Natural killer cell (primary cell): ENCODE measurements around the gene FADD. TPM values are rescaled to one million over a fixed set of nuclear protein-coding genes. Genes with fewer than 3 reads are reported as not detected.

Source experiments
- ATAC-seq, 3 donors: fragments of 150-1000 bp in 2 of 3; fragments of 200-7000 bp in 1 of 3; cut with Tn5 transposase; 1 replicate in 1 of 3; 2 replicates in 2 of 3; pipeline ENCODE4 v1.10.0; 2021; ENCODE audit warnings: mild to moderate bottlenecking in 2 of 3, moderate library complexity in 2 of 3
- DNase-seq, 2 donors: peaks; one replicate each; pipeline versions ENCODE4 v3.0.0 to v3.0.0-alpha.2; 2013 to 2021; ENCODE audit warnings: mixed read lengths in 1 of 2
- H3K27ac ChIP-seq: one replicate; pipeline ENCODE4 v1.5.1; 2013; ENCODE audit warnings: mild to moderate bottlenecking, low read length
- H3K27me3 ChIP-seq: one replicate; pipeline ENCODE4 v1.6.1; 2013; ENCODE audit warnings: low read length; ENCODE audit not compliant: control insufficient read depth, insufficient read depth
- H3K36me3 ChIP-seq: one replicate; pipeline ENCODE4 v1.6.1; 2013; ENCODE audit warnings: low read length; ENCODE audit not compliant: control insufficient read depth, insufficient read depth
- H3K4me1 ChIP-seq: one replicate; pipeline ENCODE4 v1.6.1; 2013; ENCODE audit warnings: low read length; ENCODE audit not compliant: control insufficient read depth, insufficient read depth
- H3K4me3 ChIP-seq: one replicate; pipeline ENCODE4 v1.5.1; 2013; ENCODE audit warnings: low read length
- H3K9me3 ChIP-seq: one replicate; pipeline ENCODE4 v1.6.1; 2013; ENCODE audit warnings: low read length; ENCODE audit not compliant: control insufficient read depth, insufficient read depth
- H3K27ac Mint-ChIP-seq, 2 donors: one replicate each; pipeline ENCODE4 v1.8.0; 2022; ENCODE audit warnings: mild to moderate bottlenecking in 2 of 2, mixed read lengths in 2 of 2, moderate library complexity in 1 of 2
- H3K27me3 Mint-ChIP-seq, 2 donors: one replicate each; pipeline ENCODE4 v1.8.0; 2022; ENCODE audit warnings: low read depth in 2 of 2, mixed read lengths in 2 of 2
- H3K36me3 Mint-ChIP-seq: one replicate; pipeline ENCODE4 v1.8.0; 2022; ENCODE audit warnings: mixed read lengths
- H3K4me1 Mint-ChIP-seq, 2 donors: one replicate each; pipeline ENCODE4 v1.8.0; 2022; ENCODE audit warnings: mixed read lengths in 2 of 2
- H3K4me3 Mint-ChIP-seq: one replicate; pipeline ENCODE4 v1.8.0; 2022; ENCODE audit warnings: mild to moderate bottlenecking, moderate library complexity, mixed read lengths
- H3K9me3 Mint-ChIP-seq, 2 donors: one replicate each; pipeline ENCODE4 v1.8.0; 2022; ENCODE audit warnings: mixed read lengths in 2 of 2
- WGBS: methylation state at CpG from one replicate; pipeline ENCODE4 v1.1.7; 2013; ENCODE audit warnings: missing lambda C conversion rate; ENCODE audit not compliant: insufficient coverage; 5-methylcytosine and 5-hydroxymethylcytosine counted together
- intact Hi-C: fragments of 100-400 bp; cut with micrococcal nuclease; formaldehyde crosslinking; loops from one replicate; pipeline ENCODE4 v1.14.2; 2022
- total RNA-seq, 4 donors: library from RNA; stranded (reverse); fragments of 120-200 nt in 1 of 4; gene quantifications; one replicate each; pipeline versions ENCODE4 v1.2.3 to v1.2.4, GENCODE V29; 2013 to 2022
- TF ChIP-seq, protein P1 (sequence below): fragments of 200-600 bp; IDR thresholded peaks from one replicate; pipeline ENCODE4 v1.8.0; 2022; ENCODE audit warnings: antibody characterized with exemption

FADD gene
- total RNA-seq, 3 donors from 2014 or later (not counting 1 experiment from before 2014, with no cell fraction given) = 7.8 to 9.2 (median 9.0) TPM

- H3K9me3 ChIP-seq = no peaks in the 10 kb centered on the region
- H3K36me3 ChIP-seq = peaks cover 32% of the 10 kb centered on the region
- Mint-ChIP-seq H3K36me3 (no peaks in the 10 kb centered on the region), H3K27me3 (no peaks in the 10 kb centered on the region), H3K27ac (peak overlapping the region; percentile 92 to 95), H3K9me3 (no peaks in the 10 kb centered on the region), H3K4me3 (peak overlapping the region; percentile 96), H3K4me1 (peaks cover 35 to 63% of the 10 kb centered on the region in 2 donors)
- no peak for DNase-seq
- no peaks in the 10 kb centered on the region for H3K27me3 ChIP-seq
- H3K4me3 ChIP-seq = no peak overlapping the region
- H3K27ac ChIP-seq = no peak overlapping the region
- 92% methylated on average over 12 of the region's 12 CpGs for whole genome bisulfite sequencing
- TF ChIP-seq, protein P1, sequence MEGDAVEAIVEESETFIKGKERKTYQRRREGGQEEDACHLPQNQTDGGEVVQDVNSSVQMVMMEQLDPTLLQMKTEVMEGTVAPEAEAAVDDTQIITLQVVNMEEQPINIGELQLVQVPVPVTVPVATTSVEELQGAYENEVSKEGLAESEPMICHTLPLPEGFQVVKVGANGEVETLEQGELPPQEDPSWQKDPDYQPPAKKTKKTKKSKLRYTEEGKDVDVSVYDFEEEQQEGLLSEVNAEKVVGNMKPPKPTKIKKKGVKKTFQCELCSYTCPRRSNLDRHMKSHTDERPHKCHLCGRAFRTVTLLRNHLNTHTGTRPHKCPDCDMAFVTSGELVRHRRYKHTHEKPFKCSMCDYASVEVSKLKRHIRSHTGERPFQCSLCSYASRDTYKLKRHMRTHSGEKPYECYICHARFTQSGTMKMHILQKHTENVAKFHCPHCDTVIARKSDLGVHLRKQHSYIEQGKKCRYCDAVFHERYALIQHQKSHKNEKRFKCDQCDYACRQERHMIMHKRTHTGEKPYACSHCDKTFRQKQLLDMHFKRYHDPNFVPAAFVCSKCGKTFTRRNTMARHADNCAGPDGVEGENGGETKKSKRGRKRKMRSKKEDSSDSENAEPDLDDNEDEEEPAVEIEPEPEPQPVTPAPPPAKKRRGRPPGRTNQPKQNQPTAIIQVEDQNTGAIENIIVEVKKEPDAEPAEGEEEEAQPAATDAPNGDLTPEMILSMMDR = no peak
- peaks cover 38% of the 10 kb centered on the region for H3K4me1 ChIP-seq
- intact Hi-C loops = no loop called here
- ATAC-seq = no peak
Observed at GRCh38 chr11:70205049-70205725, 2.1 kb downstream of the FADD start.

DNA sequence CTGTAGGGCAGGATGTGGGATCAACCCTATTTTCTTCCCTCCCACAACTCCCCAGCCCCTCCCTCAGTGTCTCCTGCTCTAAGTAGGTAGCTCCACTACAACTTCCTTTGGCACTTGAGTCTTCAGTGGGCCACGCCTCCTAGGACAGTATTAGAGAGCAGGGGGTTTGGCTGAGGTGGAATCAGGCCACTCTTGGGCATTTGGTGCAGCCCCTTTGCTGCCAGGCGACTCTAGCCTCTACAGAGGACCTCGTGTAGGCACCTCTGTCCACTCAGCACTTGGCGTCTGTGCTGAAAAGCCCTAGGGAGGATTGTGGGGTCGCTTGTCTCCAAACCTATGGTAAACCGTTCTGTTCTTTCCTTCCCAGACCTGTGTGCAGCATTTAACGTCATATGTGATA, 2.7 kb downstream of the FADD start:
- Histone ChIP-seq H3K27ac (no peak overlapping the region), H3K27me3 (no peaks in the 10 kb centered on the region), H3K4me1 (peaks cover 38% of the 10 kb centered on the region), H3K9me3 (no peaks in the 10 kb centered on the region), H3K36me3 (peaks cover 35% of the 10 kb centered on the region), H3K4me3 (no peak overlapping the region)
- Mint-ChIP-seq H3K27ac (peak overlapping the region; percentile 92 to 95), H3K4me1 (peaks cover 35 to 65% of the 10 kb centered on the region in 2 donors), H3K36me3 (no peaks in the 10 kb centered on the region), H3K27me3 (no peaks in the 10 kb centered on the region), H3K9me3 (no peaks in the 10 kb centered on the region), H3K4me3 (peak overlapping the region; percentile 96)
- ATAC-seq = no peak
- intact Hi-C loops = no loop called here
- TF ChIP-seq, protein P1 = no peak
- peak in 1 of 2 donors; percentile 23 for DNase-seq
- 88% methylated on average over 7 of the region's 7 CpGs for WGBS

DNA sequence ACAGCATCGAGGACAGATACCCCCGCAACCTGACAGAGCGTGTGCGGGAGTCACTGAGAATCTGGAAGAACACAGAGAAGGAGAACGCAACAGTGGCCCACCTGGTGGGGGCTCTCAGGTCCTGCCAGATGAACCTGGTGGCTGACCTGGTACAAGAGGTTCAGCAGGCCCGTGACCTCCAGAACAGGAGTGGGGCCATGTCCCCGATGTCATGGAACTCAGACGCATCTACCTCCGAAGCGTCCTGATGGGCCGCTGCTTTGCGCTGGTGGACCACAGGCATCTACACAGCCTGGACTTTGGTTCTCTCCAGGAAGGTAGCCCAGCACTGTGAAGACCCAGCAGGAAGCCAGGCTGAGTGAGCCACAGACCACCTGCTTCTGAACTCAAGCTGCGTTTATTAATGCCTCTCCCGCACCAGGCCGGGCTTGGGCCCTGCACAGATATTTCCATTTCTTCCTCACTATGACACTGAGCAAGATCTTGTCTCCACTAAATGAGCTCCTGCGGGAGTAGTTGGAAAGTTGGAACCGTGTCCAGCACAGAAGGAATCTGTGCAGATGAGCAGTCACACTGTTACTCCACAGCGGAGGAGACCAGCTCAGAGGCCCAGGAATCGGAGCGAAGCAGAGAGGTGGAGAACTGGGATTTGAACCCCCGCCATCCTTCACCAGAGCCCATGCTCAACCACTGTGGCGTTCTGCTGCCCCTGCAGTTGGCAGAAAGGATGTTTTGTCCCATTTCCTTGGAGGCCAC, 3.3 kb downstream of the FADD start:
- Mint-ChIP-seq H3K9me3 (no peaks in the 10 kb centered on the region), H3K27me3 (no peaks in the 10 kb centered on the region), H3K36me3 (no peaks in the 10 kb centered on the region), H3K4me3 (no peak overlapping the region), H3K4me1 (peaks cover 35 to 65% of the 10 kb centered on the region in 2 donors), H3K27ac (peak overlapping the region; percentile 92 to 95)
- ATAC-seq = no peak
- intact Hi-C loops = no loop called here
- Histone ChIP-seq H3K9me3 (no peaks in the 10 kb centered on the region), H3K4me1 (peaks cover 38% of the 10 kb centered on the region), H3K27ac (no peak overlapping the region), H3K27me3 (no peaks in the 10 kb centered on the region), H3K4me3 (no peak overlapping the region), H3K36me3 (peaks cover 35% of the 10 kb centered on the region)
- TF ChIP-seq, protein P1 = no peak
- WGBS = 97% methylated on average over 22 of the region's 22 CpGs
- no peak for DNase-seq
